HUES6 (cell line): Measurements from ENCODE around the gene DBF4B.
"Not testable (repeated sequence)": the region's sequence is repeated elsewhere in the genome, so short reads cannot be mapped to it uniquely, and the experiment has no call there.

Source experiments
- H3K27ac ChIP-seq: 2 replicates; pipeline ENCODE4 v1.7.0; 2013; ENCODE audit warnings: low read depth, mild to moderate bottlenecking, low read length, inconsistent platforms
- H3K27me3 ChIP-seq: 2 replicates; pipeline ENCODE4 v1.6.1; 2013; ENCODE audit warnings: low read length; ENCODE audit not compliant: control insufficient read depth, insufficient read depth
- H3K36me3 ChIP-seq: 2 replicates; pipeline ENCODE4 v1.6.1; 2013; ENCODE audit warnings: low read length; ENCODE audit not compliant: control insufficient read depth, insufficient read depth
- H3K4me1 ChIP-seq: 2 replicates; pipeline ENCODE4 v1.6.1; 2013; ENCODE audit warnings: low read length; ENCODE audit not compliant: control insufficient read depth, insufficient read depth
- H3K4me3 ChIP-seq: 2 replicates; pipeline ENCODE4 v1.5.1; 2013; ENCODE audit warnings: low read depth, low read length
- H3K9ac ChIP-seq: one replicate; pipeline ENCODE4 v1.6.1; 2013; ENCODE audit warnings: mild to moderate bottlenecking, low read length
- H3K9me3 ChIP-seq: 2 replicates; pipeline ENCODE4 v1.6.1; 2013; ENCODE audit warnings: low read depth, low read length; ENCODE audit not compliant: control insufficient read depth, insufficient read depth

Gene DBF4B

DNA sequence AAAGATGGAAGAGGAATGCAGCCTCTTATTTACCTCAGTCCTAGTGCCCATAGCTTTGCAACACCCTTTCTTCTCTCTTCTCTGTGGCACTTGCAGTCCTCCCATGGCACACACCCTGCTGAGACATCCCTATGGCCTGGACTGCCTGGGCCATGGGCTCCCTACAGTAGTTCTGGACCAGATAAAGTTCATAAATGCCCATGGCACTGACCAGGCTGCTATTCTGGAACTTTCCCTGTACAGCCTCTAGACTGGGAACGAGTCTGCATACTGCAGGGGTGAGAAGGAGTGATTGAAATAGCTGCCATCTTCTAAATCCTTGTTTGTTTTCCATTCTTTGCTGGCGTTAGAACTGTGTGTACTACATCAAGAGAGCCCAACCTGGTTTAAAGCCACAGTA lies 25.8 kb downstream of the DBF4B start:
- Histone ChIP-seq H3K27me3 (no peaks in the 10 kb centered on the region), H3K36me3 (peaks cover 79% of the 10 kb centered on the region), H3K4me1 (peaks cover 13% of the 10 kb centered on the region; the same call in 1 of the 2 replicates), H3K9me3 (no peaks in the 10 kb centered on the region), H3K27ac (no peak overlapping the region), H3K4me3 (no peak overlapping the region), H3K9ac (no peak overlapping the region)

DNA sequence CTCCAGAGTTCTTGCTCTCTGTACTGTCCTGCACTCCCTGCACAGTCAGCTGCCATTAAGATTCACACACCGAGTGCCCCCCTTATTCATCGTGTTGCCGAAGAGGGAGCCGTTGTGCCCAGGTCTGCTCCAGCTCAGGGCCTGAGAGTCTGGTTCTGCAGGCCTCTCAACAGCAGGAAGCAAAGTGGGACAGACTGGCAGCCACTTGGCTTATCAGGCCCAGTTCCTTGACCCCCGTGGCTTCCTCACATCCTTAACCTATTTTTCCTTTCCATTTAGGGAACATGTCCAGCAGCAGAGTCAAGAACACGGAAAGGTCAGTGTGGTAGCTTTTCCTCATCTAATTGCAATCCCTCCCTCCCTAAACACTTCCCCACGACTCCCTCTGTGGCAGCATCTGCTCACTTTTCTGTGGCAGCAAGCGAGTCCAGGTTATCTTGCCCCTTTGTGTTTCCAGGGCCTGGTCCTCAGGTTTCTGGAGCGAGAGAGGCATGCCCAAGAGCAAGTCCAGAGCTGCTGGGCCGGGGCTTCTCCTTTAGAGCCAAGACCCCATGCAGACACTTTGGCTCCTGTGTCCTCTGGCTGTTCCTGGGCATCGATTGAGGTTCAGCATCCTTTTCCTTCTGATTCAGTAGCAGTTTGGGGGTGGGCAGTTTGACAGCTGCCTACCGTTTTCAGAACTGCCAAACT lies 28.2 kb downstream of the DBF4B start:
- Histone ChIP-seq H3K4me3 (no peak overlapping the region), H3K27me3 (no peaks in the 10 kb centered on the region), H3K9me3 (no peaks in the 10 kb centered on the region), H3K36me3 (peaks cover 74% of the 10 kb centered on the region), H3K9ac (no peak overlapping the region), H3K4me1 (peaks cover 13% of the 10 kb centered on the region; the same call in 1 of the 2 replicates), H3K27ac (no peak overlapping the region)

DNA sequence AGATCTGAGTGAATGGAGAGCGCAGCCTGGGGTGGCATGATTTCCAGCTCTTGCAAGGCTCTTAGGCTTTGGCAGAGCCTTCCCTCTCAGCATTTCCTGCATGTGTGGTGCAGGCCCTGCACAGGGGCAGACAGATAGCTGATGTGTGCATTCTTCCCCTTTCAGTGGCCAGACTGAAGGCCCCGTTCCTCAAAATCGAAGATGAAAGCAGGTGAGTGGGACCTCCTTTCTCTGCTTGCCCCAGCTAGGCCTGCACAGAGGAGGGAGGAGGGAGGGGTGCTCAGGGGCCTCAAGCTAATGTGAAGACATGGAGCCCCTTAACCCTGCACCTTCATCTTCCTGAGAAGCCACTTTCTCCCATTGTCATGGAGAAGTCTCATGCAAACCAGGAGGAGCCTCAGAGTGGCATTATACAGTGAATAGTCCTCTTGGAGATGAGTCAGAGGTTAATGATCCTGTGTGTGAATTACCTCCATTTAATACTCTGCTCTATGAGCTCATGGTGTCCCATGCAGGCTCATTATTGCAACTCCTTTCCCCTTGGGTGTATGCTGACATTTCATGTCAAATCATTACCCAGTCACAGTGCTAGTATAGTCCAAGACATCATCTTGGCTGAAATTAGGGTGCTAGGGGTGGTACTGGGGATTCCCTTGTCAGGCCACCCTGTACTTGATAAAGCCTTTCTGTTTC lies 29.9 kb downstream of the DBF4B start:
- Histone ChIP-seq H3K27ac (no peak overlapping the region), H3K4me1 (peaks cover 13% of the 10 kb centered on the region; the same call in 1 of the 2 replicates), H3K27me3 (no peaks in the 10 kb centered on the region), H3K36me3 (peaks cover 76% of the 10 kb centered on the region), H3K9ac (no peak overlapping the region), H3K9me3 (no peaks in the 10 kb centered on the region), H3K4me3 (no peak overlapping the region)

DNA sequence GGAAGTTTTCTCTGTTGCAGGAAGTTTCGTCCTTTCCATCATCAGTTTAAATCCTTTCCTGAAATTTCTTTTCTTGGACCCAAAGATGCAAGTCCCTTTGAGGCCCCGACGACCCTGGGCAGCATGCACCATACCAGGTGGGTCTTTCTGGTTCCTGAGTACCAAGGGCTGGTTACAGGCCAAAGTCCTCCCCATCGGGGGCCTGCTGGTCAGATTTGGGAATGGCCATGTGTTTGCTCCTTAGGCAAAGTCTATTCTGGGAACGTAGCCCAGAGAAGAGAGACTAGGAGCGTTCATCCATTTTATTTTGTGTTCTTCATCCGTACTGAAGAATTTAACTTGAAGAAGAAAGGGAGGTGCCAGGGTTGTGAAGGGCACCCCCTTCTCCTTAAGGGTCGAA lies 32.9 kb downstream of the DBF4B start:
- Histone ChIP-seq H3K4me1 (peaks cover 13% of the 10 kb centered on the region; the same call in 1 of the 2 replicates), H3K36me3 (peaks cover 66% of the 10 kb centered on the region), H3K9me3 (no peaks in the 10 kb centered on the region), H3K9ac (no peak overlapping the region), H3K4me3 (no peak overlapping the region), H3K27me3 (no peaks in the 10 kb centered on the region), H3K27ac (no peak overlapping the region)

DNA sequence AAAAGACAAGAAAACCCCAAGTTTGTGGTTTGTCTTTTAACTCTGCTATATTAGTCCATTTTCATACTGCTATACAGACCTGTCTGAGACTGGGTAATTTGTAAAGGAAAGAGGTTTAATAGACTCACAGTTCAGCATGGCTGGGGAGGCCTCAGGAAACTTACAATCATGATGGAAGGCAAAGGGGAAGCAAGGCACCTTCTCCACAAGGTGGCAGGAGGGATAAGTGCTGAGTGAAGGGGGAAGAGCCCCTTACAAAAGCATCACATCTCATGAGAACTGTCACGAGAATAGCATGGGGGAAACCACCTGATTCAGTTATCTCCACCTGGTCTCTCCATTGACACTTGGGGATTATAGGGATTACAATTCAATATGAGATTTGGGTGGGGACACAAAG lies 36.8 kb downstream of the DBF4B start:
- H3K4me3 ChIP-seq: no peak overlapping the region
- no peaks in the 10 kb centered on the region for H3K4me1 ChIP-seq
- no peak overlapping the region for H3K27ac ChIP-seq
- H3K9me3 ChIP-seq: no peaks in the 10 kb centered on the region
- H3K9ac ChIP-seq: no peak overlapping the region
- peaks cover 64% of the 10 kb centered on the region for H3K36me3 ChIP-seq
- no peaks in the 10 kb centered on the region for H3K27me3 ChIP-seq

DNA sequence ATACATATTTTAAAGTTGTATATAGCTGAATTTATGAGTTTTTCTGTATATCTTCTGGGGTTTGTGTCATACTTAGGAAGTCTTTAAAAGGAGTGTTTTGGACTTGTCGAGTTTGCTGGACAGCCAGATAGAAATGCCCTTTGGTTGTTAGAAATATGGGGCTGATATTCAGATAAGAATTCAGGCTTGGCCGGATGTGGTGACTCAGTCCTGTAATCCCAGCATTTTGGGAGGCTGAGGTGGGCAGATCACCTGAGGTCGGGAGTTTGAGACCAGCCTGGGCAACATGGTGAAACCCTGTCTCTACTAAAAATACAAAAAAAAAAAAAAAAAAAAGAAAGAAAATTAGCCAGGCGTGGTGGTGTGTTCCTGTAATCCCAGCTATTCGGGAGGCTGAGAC lies 37.3 kb downstream of the DBF4B start:
- not testable (repeated sequence) for H3K9me3 ChIP-seq, H3K9ac ChIP-seq, H3K4me3 ChIP-seq, H3K27ac ChIP-seq, H3K27me3 ChIP-seq, H3K4me1 ChIP-seq
- peaks cover 65% of the 10 kb centered on the region for H3K36me3 ChIP-seq

DNA sequence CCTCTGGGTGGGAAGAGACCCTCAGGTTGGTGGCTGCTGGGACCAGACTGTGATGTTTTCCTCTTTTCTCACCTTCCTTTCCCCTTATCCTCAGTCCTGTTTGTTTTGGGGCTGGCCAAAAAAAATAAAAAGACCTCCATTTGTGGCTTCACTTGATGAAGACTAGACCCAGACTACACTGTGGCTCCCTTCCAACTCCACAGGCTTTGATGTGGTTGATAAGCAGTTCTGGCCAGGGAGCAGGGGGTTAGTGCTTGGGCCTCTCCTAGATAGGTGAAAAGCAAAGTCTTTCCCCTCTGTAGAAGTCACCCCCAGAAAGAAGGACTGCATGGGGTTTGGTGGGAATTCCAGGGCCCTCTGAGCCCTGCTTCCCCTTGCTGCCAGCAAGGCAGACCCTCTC lies 39.1 kb downstream of the DBF4B start:
- no peak overlapping the region for H3K4me3 ChIP-seq
- H3K9ac ChIP-seq: no peak overlapping the region
- H3K4me1 ChIP-seq: no peaks in the 10 kb centered on the region
- H3K36me3 ChIP-seq: peaks cover 67% of the 10 kb centered on the region
- H3K9me3 ChIP-seq: no peaks in the 10 kb centered on the region
- H3K27me3 ChIP-seq: no peaks in the 10 kb centered on the region
- H3K27ac ChIP-seq: no peak overlapping the region

DNA sequence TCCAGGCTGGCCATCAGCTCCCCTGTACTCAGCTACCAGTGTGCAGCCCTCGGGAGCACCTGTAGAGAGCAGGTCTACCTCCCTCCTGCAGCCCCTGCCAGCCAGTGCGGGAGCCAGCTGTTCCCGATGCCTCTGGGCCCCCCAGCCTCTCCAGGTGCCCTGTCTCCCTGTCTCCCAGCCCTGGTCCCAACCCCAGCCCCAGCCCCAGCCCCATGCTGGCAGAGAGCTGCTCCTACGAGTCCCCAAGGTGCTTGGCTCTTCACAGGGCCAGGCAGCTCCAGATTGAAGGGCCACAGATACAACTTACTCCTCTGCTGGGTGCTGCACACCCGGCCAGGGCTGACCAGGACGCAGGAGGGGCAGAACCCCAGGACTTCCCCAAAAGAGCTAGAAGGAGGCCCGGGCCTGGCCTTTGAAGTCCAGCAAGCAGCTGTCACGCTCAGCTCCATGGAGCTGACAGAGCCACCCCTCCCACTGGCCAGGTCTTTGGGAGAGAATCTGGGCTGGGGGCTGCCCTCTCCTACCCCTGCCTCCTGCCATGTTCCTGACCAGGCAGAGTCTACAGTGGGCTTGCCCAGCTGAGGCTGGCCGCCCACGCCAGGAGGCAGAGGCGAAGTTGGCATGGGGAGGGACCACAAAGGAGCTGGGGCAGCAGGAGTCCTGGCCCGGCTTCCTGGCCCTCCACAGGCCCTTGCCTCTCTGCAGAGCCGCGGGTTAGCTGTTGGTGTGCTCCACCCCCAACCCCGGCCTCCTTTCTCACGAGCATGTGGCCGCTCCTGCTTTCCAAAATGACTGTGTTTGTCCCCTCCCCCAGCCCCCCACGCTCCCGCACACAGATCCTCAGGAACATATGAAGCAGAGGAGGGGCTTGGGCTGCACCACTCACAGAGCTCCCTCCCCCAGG lies 40.9 kb downstream of the DBF4B start:
- H3K4me3 ChIP-seq: no peak overlapping the region
- peaks cover 53% of the 10 kb centered on the region for H3K36me3 ChIP-seq
- H3K27ac ChIP-seq: no peak overlapping the region
- H3K9ac ChIP-seq: no peak overlapping the region
- no peaks in the 10 kb centered on the region for H3K4me1 ChIP-seq
- no peaks in the 10 kb centered on the region for H3K27me3 ChIP-seq
- H3K9me3 ChIP-seq: no peaks in the 10 kb centered on the region

DNA sequence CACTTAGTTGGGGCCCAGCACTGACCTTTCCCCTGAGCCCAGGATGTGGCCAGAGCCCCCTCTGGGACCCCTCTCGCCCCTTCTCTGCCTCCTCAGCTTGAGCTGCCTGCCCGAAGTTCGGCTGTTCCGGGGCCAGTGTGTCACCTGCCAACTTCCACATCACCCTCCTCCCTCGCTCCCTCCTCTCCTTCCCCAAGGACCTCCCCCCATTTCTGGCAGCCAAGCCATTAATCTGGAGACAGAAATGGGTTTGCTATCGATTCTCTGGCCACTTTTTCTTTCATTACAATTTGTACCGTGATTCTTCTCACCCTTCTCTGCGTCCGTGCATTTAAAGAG lies 41.5 kb downstream of the DBF4B start:
- Histone ChIP-seq H3K27ac (no peak overlapping the region), H3K4me1 (no peaks in the 10 kb centered on the region), H3K27me3 (no peaks in the 10 kb centered on the region), H3K4me3 (no peak overlapping the region), H3K36me3 (peaks cover 52% of the 10 kb centered on the region), H3K9ac (no peak overlapping the region), H3K9me3 (no peaks in the 10 kb centered on the region)

DNA sequence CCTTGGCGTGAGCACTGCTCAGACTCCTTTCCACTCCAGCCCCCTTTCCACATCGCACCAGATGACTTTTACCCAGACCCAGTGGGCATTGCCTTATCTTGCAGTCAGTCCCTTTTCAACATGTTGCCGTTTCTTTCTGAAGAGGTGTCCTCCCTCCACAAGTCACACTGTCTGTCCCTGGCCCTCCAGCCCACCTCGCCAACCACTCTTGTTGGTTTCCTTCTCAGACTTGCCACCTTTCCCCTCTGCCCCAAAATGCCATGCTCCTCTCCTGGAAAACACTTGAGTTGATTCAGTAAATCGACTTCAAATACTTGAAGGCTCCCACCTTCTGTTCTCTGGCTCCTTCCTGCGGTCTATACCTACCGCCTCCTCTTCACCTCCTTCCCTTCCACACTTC lies 42.9 kb downstream of the DBF4B start:
- no peaks in the 10 kb centered on the region for H3K4me1 ChIP-seq

DNA sequence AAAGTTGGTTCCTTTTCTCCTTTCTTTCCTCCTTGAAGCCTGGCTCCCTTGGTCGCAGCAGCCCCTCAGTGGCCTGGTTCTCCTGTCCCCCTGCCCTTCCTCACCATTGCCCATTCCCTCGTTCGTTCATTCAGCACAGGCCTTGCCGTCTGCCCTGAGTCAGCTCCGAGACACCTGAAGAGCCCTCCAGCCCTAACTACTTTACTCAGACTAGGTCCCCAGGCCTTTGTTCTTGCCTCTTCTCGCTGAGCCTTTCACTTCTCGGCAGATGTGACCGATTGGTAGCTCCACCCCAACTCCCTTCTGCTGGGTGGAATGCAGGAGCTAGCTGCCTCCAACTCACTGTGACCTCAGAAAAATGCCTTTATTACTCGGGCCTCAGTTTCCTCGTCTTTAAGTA lies 43.3 kb downstream of the DBF4B start:
- Histone ChIP-seq H3K4me1 (no peaks in the 10 kb centered on the region), H3K27ac (no peak overlapping the region), H3K27me3 (peaks cover 5% of the 10 kb centered on the region), H3K9ac (no peak overlapping the region), H3K36me3 (peaks cover 48% of the 10 kb centered on the region), H3K4me3 (no peak overlapping the region), H3K9me3 (no peaks in the 10 kb centered on the region)

More for the DNA sequence above, 42.9 kb downstream of the DBF4B start:
- H3K27ac ChIP-seq: no peak overlapping the region
- no peaks in the 10 kb centered on the region for H3K9me3 ChIP-seq
- H3K36me3 ChIP-seq: peaks cover 51% of the 10 kb centered on the region
- no peak overlapping the region for H3K4me3 ChIP-seq
- H3K9ac ChIP-seq: no peak overlapping the region
- peaks cover 3% of the 10 kb centered on the region for H3K27me3 ChIP-seq
